Neural cell (in vitro differentiated cells): ENCODE results near the gene IFNW1.
"Not testable (repeated sequence)": the region's sequence is repeated elsewhere in the genome, so short reads cannot be mapped to it uniquely, and the experiment has no call there.

Source experiments
- EP300 ChIP-seq: fragments of 450-650 bp; conservative IDR thresholded peaks from 2 replicates; pipeline ENCODE4 v1.6.1; 2014; ENCODE audit warnings: antibody characterized with exemption, mild to moderate bottlenecking, moderate library complexity; ENCODE audit not compliant: poor library complexity, severe bottlenecking
- EZH2 ChIP-seq: fragments of 200-600, 300-800 bp; shearing (Covaris generic), sonication (generic); IDR thresholded peaks from 2 replicates; pipeline ENCODE4 v1.6.1; 2014; ENCODE audit warnings: antibody characterized with exemption, low read length, borderline replicate concordance, mild to moderate bottlenecking; ENCODE audit not compliant: insufficient read depth, poor library complexity, severe bottlenecking
- POLR2AphosphoS5 ChIP-seq: IDR thresholded peaks from 2 replicates; pipeline ENCODE4 v1.6.1; 2012
- SMC3 ChIP-seq: fragments of 450-650 bp; conservative IDR thresholded peaks from 2 replicates; pipeline ENCODE4 v1.6.1; 2014; ENCODE audit warnings: antibody characterized with exemption, mild to moderate bottlenecking, moderate library complexity; ENCODE audit not compliant: poor library complexity
- TF ChIP-seq, protein P1 (sequence below): fragments of 450-650 bp; IDR thresholded peaks from 2 replicates; pipeline ENCODE4 v1.5.1; 2014; ENCODE audit warnings: antibody characterized with exemption, mild to moderate bottlenecking, moderate library complexity; ENCODE audit not compliant: poor library complexity, severe bottlenecking

DNA sequence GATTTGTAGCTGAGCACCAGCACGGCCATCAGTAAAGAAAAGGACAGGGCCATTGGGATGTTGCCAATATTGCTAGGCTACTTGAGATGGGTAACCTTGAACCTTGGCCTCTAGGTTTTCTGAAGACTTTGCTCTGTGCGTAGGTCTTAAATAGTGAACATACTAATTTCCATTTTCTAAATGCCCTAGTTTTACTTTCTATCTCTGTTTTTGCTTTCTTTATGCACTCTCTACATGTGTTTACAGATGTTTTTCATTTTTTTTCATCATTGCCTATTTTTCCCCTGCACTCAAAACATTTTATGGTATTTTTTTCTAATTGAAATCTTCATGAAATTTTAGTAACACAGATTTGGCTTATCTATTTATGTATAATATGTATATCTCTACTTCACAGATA is 24.9 kb upstream of the IFNW1 start, which contains the start of gene IFNA21:
- TF ChIP-seq, protein P1, sequence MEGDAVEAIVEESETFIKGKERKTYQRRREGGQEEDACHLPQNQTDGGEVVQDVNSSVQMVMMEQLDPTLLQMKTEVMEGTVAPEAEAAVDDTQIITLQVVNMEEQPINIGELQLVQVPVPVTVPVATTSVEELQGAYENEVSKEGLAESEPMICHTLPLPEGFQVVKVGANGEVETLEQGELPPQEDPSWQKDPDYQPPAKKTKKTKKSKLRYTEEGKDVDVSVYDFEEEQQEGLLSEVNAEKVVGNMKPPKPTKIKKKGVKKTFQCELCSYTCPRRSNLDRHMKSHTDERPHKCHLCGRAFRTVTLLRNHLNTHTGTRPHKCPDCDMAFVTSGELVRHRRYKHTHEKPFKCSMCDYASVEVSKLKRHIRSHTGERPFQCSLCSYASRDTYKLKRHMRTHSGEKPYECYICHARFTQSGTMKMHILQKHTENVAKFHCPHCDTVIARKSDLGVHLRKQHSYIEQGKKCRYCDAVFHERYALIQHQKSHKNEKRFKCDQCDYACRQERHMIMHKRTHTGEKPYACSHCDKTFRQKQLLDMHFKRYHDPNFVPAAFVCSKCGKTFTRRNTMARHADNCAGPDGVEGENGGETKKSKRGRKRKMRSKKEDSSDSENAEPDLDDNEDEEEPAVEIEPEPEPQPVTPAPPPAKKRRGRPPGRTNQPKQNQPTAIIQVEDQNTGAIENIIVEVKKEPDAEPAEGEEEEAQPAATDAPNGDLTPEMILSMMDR: not testable (repeated sequence)
- TF ChIP-seq EP300, EZH2, POLR2AphosphoS5, SMC3: not testable (repeated sequence)
